Right hindlimb (tissue), 1 donor: Measurements from ENCODE around the gene C2orf80.
"Not testable (repeated sequence)": the region's sequence is repeated elsewhere in the genome, so short reads cannot be mapped to it uniquely, and the experiment has no call there.

Experiments used
- DNase-seq: peaks from one replicate; pipeline ENCODE4 v3.0.0-alpha.2; 2018

Gene C2orf80

GRCh38 chr2:208175840-208176153 is 14.0 kb downstream of the C2orf80 start:
- DNase-seq: no peak

GRCh38 chr2:208175069-208175839 is 14.6 kb downstream of the C2orf80 start:
- peak; percentile 77 for DNase-seq

GRCh38 chr2:208174144-208174543 is 15.7 kb downstream of the C2orf80 start:
- no peak for DNase-seq

GRCh38 chr2:208172125-208172524 is 17.7 kb downstream of the C2orf80 start:
- no peak for DNase-seq

- no peak for DNase-seq
Observed at GRCh38 chr2:208164951-208165755, 24.7 kb downstream of the C2orf80 start.

GRCh38 chr2:208163489-208163888 is 26.3 kb downstream of the C2orf80 start, which contains the start of gene CRYGA:
Gene CRYGA (minus strand): TSS chr2:208163589. CDS start chr2:208163556, 33 bp downstream.
- DNase-seq: no peak

- no peak for DNase-seq
Observed at GRCh38 chr2:208156439-208156838, 33.4 kb downstream of the C2orf80 start.

GRCh38 chr2:208153156-208153555 is 36.7 kb downstream of the C2orf80 start:
- no peak for DNase-seq

GRCh38 chr2:208150956-208151355 is 38.9 kb downstream of the C2orf80 start:
- no peak for DNase-seq

GRCh38 chr2:208150094-208150493 is 39.7 kb downstream of the C2orf80 start:
- DNase-seq: no peak

GRCh38 chr2:208148803-208149202 is 41.0 kb downstream of the C2orf80 start:
- no peak for DNase-seq

- DNase-seq: no peak
Observed at GRCh38 chr2:208147759-208148158, 42.1 kb downstream of the C2orf80 start.

GRCh38 chr2:208147008-208147407 is 42.8 kb downstream of the C2orf80 start:
- no peak for DNase-seq

- no peak for DNase-seq
Observed at GRCh38 chr2:208146006-208146405, 43.8 kb downstream of the C2orf80 start, which contains the start of gene CRYGB. Gene CRYGB (minus strand): TSS chr2:208146158. CDS start chr2:208146120, 38 bp downstream.

- DNase-seq: no peak
Observed at GRCh38 chr2:208142925-208143799, 46.7 kb downstream of the C2orf80 start.

GRCh38 chr2:208142240-208142924 is 47.4 kb downstream of the C2orf80 start:
- no peak for DNase-seq

- DNase-seq: no peak
Observed at GRCh38 chr2:208139447-208139846, 50.4 kb downstream of the C2orf80 start.

GRCh38 chr2:208138334-208138733 is 51.5 kb downstream of the C2orf80 start:
- not testable (repeated sequence) for DNase-seq

GRCh38 chr2:208136716-208137094 is 53.1 kb downstream of the C2orf80 start:
- no peak for DNase-seq

GRCh38 chr2:208135794-208136715 is 53.8 kb downstream of the C2orf80 start:
- DNase-seq: no peak

GRCh38 chr2:208134928-208135586 is 54.8 kb downstream of the C2orf80 start:
- DNase-seq: no peak
